Rectal smooth muscle tissue (tissue), 1 donor: ENCODE results near the gene FOXRED2.
A peak's percentile ranks its signal among the peaks of the same experiment; 100 is the strongest.
"Not testable (repeated sequence)": the region's sequence is repeated elsewhere in the genome, so short reads cannot be mapped to it uniquely, and the experiment has no call there.

ENCODE experiments used
- H3K27ac ChIP-seq: one replicate; pipeline ENCODE4 v1.7.0; 2013; ENCODE audit warnings: low read depth, low read length, inconsistent platforms
- H3K27me3 ChIP-seq: one replicate; pipeline ENCODE4 v1.7.0; 2013; ENCODE audit warnings: low read length; ENCODE audit not compliant: control insufficient read depth, insufficient read depth
- H3K36me3 ChIP-seq: one replicate; pipeline ENCODE4 v1.7.0; 2013; ENCODE audit warnings: low read length; ENCODE audit not compliant: control insufficient read depth, insufficient read depth
- H3K4me1 ChIP-seq: one replicate; pipeline ENCODE4 v1.7.0; 2013; ENCODE audit warnings: low read length; ENCODE audit not compliant: control insufficient read depth, insufficient read depth
- H3K4me3 ChIP-seq: one replicate; pipeline ENCODE4 v1.7.0; 2013; ENCODE audit warnings: low read length
- H3K9ac ChIP-seq: one replicate; pipeline ENCODE4 v1.7.0; 2013; ENCODE audit warnings: low read length

Gene FOXRED2

DNA sequence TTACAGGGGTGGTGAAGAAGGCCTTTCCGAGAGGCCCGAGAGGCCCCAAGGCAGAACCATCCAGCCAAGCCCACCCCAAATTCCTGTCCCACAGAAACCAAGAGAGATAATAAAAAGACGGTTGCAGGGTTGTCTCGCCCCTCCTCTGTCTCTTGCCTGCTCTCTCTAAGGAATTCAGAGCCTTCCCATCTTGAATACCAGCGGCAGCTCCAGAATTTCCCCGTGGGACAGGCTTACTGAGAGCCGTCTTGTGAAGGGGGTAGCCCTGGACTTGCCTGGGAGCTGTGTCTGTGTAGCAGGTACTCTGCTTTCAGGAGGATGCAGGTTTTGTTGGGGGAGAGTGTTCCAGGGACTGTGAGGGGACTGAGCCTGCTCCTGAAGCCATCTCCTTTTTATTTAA is 31.7 kb upstream of the FOXRED2 start:
- Histone ChIP-seq H3K9ac (no peak overlapping the region), H3K27me3 (no peaks in the 10 kb centered on the region), H3K4me1 (no peaks in the 10 kb centered on the region), H3K4me3 (no peak overlapping the region), H3K27ac (no peak overlapping the region), H3K36me3 (no peaks in the 10 kb centered on the region)

DNA sequence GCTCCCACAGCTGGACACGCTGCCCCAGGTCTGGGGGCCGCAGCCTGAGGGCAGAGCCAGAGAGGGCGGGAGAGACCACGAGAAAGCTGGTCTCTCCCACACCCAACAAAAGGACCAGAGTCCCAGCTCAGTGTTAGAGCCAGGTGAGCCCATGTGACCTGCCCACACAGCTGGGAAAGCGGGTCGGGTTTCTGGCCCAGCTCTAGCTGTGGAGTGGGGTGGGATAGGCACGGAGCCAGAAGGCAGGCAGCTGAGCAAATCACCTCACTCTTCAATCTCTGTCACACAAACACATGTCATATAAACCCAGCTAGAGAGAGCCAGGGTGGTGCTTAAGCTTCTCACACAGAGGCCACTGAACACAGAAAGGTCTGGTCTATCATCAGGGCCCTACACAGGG is 29.9 kb upstream of the FOXRED2 start:
- no peaks in the 10 kb centered on the region for H3K27me3 ChIP-seq
- H3K27ac ChIP-seq: no peak overlapping the region
- H3K36me3 ChIP-seq: no peaks in the 10 kb centered on the region
- H3K4me1 ChIP-seq: no peaks in the 10 kb centered on the region
- no peak overlapping the region for H3K4me3 ChIP-seq
- H3K9ac ChIP-seq: no peak overlapping the region

DNA sequence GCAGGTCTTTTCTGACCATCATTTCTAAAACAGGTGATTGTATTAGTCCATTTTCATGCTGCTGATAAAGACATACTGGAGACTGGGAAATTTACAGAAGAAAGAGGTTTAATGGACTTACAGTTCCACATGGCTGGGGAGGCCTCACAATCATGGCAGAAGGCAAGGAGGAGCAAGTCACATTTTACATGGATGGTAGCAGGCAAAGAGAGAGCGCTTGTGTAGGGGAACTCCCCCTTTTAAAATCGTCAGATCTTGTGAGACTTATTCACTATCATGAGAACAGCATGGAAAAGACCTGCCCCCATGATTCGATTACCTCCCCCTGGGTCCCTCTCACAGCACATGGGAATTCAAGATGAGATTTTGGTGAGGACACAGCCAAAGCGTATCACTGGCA is 26.5 kb upstream of the FOXRED2 start:
- H3K9ac ChIP-seq, H3K27me3 ChIP-seq, H3K4me3 ChIP-seq, H3K4me1 ChIP-seq, H3K36me3 ChIP-seq, H3K27ac ChIP-seq: not testable (repeated sequence)

DNA sequence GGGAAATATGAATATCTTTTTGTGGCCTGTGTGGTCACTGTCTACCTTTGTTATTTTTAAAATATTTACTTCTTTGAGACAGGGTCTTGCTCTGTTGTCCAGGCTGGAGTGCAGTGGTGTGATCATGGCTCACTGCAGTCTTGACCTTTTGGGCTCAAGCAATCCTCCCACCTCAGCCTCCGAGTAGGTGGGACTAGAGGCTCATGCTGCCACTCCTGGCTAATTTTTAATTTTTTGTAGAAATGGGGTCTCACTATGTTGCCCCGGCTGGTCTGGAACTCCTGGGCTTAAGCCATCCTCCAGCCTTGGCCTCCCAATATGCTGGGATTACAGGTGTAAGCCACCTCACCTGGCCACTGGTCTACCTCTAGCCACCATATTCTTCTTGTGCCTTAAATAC is 25.6 kb upstream of the FOXRED2 start:
- Histone ChIP-seq H3K4me1 (no peaks in the 10 kb centered on the region), H3K36me3 (no peaks in the 10 kb centered on the region), H3K9ac (no peak overlapping the region), H3K4me3 (no peak overlapping the region), H3K27me3 (no peaks in the 10 kb centered on the region), H3K27ac (no peak overlapping the region)

DNA sequence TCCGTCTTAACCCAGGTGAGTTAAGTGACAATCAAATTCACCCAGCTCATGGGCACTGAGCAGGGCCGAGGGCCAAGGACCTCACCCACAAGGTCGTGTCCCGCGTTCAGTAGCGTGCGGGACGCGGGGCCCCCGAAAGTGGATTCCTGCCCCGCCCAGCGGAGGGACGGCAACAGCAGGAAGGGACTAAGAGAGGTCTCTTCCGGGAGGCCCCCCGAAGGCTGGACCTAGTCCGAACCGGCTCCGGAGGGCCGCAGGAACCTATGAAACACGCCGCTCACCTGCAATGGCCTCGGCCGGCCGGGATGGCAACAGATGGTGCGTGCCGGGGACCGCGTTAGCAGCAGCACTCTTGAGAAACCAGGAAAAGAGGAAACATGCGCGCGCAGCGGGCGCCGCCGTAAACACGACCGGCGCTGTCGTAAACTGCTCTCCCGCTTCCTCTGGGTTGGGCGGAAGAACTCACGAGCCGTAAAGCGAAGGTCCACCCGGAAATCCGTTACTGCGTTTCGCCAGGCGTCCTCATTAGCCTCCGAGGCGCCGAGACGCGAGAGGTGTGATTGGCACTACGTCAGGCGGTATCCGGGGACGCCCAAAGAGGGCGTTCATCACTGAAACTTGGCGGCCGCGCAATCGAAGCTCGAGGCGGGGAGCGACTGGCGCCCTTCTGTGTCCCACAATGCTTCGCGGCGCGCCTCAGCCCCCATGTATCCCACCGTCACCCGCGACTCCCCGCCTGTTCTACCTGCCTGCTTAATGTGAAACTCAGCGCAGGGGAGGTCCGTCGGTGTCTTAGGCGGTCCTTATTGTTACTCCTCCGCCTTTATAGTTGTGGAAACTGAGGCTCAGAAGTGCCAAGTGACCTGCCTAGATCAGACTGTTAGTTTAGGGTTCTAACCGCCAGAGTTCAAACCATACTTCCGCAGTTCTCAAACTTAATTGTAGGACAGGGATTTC is 22.2 kb upstream of the FOXRED2 start, which contains the start of gene EIF3D:
TSS of gene EIF3D (minus strand) at position 372 of the 957 bp plus-strand sequence. CDS start 3,045 bp downstream, outside the sequence.
- Histone ChIP-seq H3K27me3 (no peaks in the 10 kb centered on the region), H3K4me1 (no peaks in the 10 kb centered on the region), H3K4me3 (peak within 1 kb of the TSS; percentile 94), H3K27ac (peak within 1 kb of the TSS; percentile 97), H3K9ac (peak within 1 kb of the TSS; percentile 96), H3K36me3 (peaks cover 20% of the 10 kb centered on the region)

DNA sequence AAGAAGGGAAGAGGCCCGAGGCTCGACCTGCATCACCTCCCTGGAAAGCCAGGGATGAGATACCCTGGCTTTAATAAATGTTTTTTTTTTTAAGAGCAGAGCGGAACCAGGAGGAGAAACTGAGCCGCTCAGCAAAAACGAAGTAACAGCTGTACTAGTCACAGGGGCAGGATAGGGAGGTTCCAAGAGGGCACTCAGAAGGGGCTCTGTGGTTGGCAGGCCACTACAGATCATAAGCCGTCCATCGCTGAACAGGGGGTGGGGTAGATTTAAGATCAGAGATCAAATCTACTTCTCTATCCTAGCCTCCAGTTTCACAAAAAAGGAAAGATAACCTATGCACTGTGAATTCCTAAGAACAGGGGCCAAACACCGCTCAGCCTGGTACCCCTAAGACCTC is 21.5 kb upstream of the FOXRED2 start:
- peak overlapping the region; percentile 94 for H3K4me3 ChIP-seq
- H3K27ac ChIP-seq: peak overlapping the region; percentile 97
- H3K27me3 ChIP-seq: no peaks in the 10 kb centered on the region
- peaks cover 27% of the 10 kb centered on the region for H3K36me3 ChIP-seq
- H3K9ac ChIP-seq: peak overlapping the region; percentile 83
- no peaks in the 10 kb centered on the region for H3K4me1 ChIP-seq

DNA sequence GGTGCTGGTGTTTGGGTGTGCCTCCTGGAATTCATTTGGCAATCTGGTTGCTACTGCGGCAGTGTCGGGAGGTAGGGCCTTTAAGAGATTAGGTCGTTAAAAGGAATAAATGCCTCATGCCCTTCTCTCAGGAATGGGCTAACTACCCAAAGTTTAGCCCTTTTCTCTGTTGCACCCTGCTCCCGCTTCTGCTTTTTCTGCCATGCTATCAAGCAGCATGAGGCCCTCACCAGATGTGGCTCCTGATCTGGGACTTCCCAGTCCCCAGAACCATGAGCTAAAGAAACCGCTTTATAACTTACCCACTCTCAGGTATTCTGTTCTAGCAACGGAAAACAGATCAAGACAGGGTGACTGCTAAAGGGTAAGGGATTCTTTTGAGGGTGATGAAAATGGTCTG is 15.8 kb upstream of the FOXRED2 start:
- H3K27ac ChIP-seq: no peak overlapping the region
- no peaks in the 10 kb centered on the region for H3K4me1 ChIP-seq
- no peak overlapping the region for H3K9ac ChIP-seq
- H3K4me3 ChIP-seq: no peak overlapping the region
- no peaks in the 10 kb centered on the region for H3K27me3 ChIP-seq
- H3K36me3 ChIP-seq: peaks cover 57% of the 10 kb centered on the region

DNA sequence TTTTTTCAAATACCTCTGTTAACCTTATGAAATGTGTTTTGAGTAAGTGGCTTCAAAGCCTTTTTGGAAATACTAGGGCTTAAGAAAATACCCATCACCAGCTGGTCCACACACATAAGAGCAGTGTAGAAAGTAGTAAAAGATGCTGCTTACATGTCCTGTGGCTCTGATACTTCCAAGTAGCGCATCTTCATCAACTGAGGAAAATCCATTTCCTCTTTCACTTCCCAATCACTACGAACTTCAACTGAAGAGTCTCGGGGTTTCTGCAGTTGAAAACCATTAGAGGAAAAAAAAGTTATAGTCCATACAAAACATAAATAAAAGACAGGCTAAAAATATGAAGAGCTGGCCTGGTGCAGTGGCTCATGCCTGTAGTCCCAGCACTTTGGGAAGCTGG is 13.6 kb upstream of the FOXRED2 start:
- H3K9ac ChIP-seq: no peak overlapping the region
- no peak overlapping the region for H3K4me3 ChIP-seq
- H3K27me3 ChIP-seq: no peaks in the 10 kb centered on the region
- peaks cover 64% of the 10 kb centered on the region for H3K36me3 ChIP-seq
- H3K27ac ChIP-seq: no peak overlapping the region
- H3K4me1 ChIP-seq: no peaks in the 10 kb centered on the region

DNA sequence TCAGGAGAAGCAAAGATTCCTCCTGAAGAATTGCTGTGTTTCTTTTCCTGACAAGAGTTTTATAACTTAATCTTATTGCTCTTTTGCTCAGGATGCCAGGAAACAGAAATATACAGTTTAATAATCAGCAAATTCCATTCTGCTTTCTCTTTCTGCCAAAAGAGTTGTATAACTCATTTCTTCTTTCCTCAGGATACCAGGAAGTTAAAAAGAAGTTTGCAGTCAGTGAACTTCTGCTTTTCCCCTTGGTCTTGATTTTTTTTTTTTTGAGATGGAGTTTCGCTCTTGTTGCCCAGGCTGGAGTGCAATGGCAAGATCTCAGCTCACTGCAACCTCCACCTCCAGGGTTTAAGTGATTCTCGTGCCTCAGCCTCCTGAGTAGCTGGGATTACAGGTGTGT is 13.1 kb upstream of the FOXRED2 start:
- not testable (repeated sequence) for H3K9ac ChIP-seq, H3K4me3 ChIP-seq, H3K27ac ChIP-seq, H3K4me1 ChIP-seq, H3K27me3 ChIP-seq
- H3K36me3 ChIP-seq: peaks cover 62% of the 10 kb centered on the region

DNA sequence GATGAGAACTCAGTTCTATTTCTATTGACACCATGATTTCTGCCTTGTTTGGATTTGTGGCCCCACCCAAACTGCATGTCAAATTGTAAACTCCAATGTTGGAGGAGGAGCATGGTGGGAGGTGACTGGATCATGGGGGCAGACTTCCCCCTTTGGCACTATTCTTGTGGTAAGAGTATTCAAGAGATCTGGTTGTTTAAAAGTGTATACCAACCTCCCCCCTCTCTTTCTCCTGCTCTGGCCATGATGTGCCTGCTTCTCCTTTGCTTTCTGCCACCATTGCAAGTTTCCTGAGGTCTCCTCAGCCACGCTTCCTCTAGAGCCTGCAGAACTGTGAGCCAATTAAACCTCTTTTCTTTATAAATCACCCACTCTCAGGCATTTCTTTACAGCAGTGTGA is 7.9 kb upstream of the FOXRED2 start:
- Histone ChIP-seq H3K27ac (no peak overlapping the region), H3K27me3 (no peaks in the 10 kb centered on the region), H3K4me1 (peaks cover 2% of the 10 kb centered on the region), H3K9ac (no peak overlapping the region), H3K4me3 (no peak overlapping the region), H3K36me3 (peaks cover 70% of the 10 kb centered on the region)

DNA sequence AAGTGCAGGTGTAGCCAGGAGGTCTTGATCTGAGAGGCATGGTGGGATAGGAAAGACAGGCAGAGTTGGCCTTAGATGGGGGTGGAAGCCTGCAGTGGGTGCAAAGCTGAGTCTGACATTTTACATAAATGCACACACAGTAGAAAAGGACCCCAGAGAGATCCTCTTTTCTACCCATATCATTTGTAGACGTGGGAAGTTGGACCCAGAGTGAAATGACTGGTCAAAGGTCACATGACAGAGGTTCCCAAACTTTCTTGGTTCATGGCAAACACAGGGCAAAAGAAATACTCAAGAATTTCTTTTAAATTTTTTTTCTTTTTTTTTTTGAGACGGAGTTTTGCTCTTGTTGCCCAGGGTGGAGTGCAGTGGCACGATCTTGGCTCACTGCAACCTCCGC is 6.2 kb upstream of the FOXRED2 start:
- no peak overlapping the region for H3K27ac ChIP-seq
- H3K4me3 ChIP-seq: no peak overlapping the region
- peaks cover 2% of the 10 kb centered on the region for H3K4me1 ChIP-seq
- H3K27me3 ChIP-seq: no peaks in the 10 kb centered on the region
- peaks cover 54% of the 10 kb centered on the region for H3K36me3 ChIP-seq
- H3K9ac ChIP-seq: no peak overlapping the region

DNA sequence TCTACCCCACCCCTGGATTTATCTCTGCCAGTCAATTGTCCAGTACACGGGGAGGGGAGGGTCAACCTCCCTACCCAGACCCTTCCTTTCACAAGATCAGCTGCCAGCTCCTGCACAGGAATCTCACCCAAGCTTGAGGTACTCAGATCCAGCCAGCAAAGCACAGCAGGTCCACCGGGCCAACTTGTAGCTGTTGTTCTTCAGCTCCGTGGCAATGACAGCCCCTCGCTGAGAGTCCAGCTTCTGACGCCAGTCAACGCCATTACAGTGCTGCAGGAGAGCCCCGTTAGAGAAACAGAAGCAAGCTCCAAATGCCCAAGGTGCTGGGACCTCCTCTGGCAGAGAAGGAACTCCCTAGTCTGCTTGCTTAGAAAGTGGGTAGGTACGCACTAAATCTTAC is 5.5 kb upstream of the FOXRED2 start:
- no peak overlapping the region for H3K27ac ChIP-seq
- peaks cover 50% of the 10 kb centered on the region for H3K36me3 ChIP-seq

More for the DNA sequence above, 5.5 kb upstream of the FOXRED2 start:
- Histone ChIP-seq H3K4me3 (no peak overlapping the region), H3K4me1 (peaks cover 2% of the 10 kb centered on the region), H3K9ac (no peak overlapping the region), H3K27me3 (no peaks in the 10 kb centered on the region)
